ENCODE data around the gene FGFR2. TPM values are rescaled to one million over a fixed set of nuclear protein-coding genes. Genes with fewer than 3 reads are reported as not detected.
"Not testable (repeated sequence)": the region's sequence is repeated elsewhere in the genome, so short reads cannot be mapped to it uniquely, and the experiment has no call there.

Gene FGFR2
- total RNA-seq, 1 donor from 2014 or later = 0.30 TPM

DNA sequence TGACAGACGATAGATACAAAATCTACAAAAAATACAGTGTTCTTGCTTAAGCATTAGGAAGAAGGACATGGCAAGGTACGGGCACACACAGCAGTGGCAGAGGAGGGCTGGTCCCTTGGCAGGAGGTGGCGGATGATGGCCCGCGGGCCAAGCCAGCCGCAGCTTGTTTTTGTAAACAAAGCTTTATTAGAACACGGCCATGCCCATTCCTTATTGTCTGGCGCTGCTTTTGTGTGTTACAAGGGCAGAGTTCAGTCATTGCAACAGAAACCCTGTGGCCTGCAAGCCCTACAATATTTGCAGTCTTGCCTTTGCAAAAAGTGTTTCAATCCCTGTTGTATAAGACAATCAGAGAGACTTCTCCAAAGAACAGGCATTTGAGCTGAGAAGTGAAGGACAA is 30.7 kb downstream of the FGFR2 start:
- ATAC-seq (ENCODE audit: poor library complexity) (no peak), DNase-seq (no peak)
- intact Hi-C loops (cut with DNase I) = no loop called here

DNA sequence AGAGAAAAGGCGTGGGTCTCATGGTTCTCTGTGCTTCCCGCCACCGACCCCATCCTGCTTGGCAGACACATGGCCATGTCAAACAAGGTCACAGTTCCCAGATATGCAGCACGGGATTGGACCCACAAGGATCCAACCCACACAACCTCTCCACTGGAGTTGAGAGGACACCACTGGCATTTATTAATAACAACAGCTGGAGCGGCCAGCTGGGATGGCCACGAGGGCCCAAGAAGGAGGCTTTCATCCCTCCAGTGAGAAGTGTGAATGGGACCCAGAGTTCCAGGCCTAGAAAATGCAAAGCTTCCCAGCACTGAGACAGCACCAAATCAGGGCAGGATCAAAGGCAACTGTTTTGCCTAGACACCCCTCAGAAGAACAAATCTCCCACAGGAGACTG is 31.5 kb downstream of the FGFR2 start:
- no peak for ATAC-seq (ENCODE audit: poor library complexity)
- intact Hi-C loops (cut with DNase I) = no loop called here
- no peak for DNase-seq

DNA sequence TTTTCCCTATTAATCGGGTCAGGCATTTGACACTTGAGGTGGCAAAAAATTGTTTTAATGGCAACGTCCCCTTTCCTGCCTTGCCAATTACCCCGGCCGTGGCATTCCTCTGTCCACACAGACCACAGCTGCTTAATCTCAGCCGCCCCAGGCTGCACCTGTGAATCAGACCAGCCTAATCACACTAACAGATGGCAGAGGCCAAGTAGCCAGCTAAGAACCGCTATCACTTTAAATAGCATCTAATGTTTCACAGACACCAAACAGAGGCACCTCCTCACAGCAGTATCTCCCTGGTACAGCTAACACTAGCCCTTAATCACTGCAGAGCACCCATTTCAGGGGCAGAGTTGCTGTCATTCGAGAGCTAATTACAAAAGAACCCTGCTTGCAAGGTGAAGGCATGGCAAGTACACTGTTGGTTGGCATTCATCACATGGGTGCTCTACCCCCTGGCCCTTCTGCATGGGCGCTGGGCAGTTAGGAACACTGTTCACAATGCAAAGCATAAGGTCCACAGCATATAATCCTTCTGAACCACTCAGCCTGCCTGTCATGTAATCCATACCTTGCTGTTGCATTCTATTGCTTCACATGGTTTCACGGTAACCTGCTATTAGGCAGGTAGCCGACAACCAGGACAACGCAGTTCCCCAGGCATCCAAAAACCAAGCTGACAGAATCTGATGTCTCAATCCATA is 38.8 kb downstream of the FGFR2 start:
- intact Hi-C loops (cut with DNase I) = no loop called here
- no peak for ATAC-seq (ENCODE audit: poor library complexity)
- no peak for DNase-seq

DNA sequence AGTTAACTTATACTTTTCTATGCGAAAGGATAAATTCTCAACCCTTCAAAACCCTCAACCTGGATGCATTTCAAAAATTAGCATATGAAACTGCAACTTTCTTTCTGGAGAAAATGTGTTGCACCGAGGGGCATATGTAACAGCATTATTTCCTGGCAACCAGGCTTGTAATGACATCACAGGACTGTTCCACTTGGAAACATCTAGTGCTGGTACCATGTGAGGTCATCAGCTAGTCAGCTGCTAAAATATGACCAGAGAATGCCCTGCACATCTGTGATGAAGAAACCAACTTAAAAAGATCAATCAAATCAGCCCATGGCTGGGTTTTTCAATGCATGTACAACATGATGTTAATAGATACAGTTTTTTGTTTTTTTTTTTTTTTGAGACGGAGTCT is 40.0 kb downstream of the FGFR2 start:
- DNase-seq (no peak), ATAC-seq (ENCODE audit: poor library complexity) (no peak)
- intact Hi-C loops (cut with DNase I) = no loop called here

DNA sequence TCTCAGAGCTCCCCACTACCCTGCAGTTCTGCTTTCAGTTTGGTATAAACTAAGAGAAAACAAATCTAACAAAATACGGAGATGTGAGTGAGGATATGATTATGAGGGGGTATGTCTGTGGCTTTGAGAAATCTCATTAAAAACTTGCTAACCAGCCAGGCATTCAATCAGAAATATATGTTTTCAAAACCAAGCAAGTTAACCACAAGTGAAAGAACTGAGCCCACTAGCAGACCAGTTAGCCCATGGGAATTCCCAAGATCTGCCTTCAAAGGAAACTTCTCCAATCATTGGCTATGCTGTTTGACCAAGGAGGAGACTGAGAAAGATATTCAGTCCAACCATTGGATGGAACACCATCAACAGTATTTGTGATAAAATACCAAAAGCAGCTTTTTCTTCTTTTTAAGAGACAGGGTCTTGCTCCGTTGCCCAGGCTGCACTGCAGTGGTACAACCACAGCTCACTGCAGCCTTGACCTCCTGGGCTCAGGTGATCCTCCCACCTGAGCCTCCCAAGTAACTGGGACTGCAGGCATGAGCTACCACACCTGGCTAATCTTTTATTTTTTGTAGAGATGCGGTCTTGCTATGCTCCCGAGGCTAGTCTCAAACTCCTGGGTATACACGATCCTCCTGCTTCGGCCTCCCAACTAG is 41.2 kb downstream of the FGFR2 start:
- no peak for ATAC-seq (ENCODE audit: poor library complexity)
- DNase-seq = no peak
- intact Hi-C loops (cut with DNase I) = no loop called here

DNA sequence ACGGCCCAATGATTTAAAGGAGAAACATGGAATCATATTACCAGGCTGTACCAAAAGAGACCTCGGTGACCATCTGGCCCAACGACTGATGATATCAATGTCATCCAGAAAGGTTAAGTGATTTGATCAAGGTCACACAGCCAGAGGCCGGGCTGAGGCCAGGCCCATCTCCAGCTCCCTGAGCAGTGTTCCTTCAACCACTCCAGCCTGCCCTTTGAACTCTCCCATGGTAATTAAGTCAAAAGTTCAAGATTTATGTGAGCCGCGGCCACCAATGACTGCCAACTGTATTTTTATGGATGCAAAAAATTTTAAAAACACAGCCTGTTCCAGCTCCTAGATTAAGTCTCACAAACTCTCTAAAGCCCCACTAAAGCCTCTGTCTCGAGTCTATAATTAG is 41.8 kb downstream of the FGFR2 start:
- intact Hi-C loops (cut with DNase I) = no loop called here

DNA sequence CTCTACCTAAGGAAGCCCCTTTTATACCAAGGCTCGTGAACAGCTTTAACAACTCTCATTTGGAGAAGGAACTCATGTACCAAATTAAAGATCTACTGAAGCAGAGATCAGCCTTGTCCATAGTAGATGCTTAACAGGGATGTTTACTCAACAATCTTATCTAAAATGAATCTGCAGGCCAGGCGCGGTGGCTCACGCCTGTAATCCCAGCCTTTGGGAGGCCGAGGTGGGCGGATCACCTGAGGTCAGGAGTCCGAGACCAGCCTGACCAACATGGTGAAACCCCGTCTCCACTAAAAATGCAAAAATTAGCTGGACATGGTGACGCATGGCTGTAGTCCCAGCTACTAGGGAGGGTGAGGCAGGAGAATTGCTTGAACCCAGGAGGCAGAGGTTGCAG is 43.3 kb downstream of the FGFR2 start:
- DNase-seq; ATAC-seq (ENCODE audit: poor library complexity); intact Hi-C loops (cut with DNase I): not testable (repeated sequence)

More for the DNA sequence above, 41.8 kb downstream of the FGFR2 start:
- ATAC-seq (ENCODE audit: poor library complexity) (no peak), DNase-seq (no peak)

DNA sequence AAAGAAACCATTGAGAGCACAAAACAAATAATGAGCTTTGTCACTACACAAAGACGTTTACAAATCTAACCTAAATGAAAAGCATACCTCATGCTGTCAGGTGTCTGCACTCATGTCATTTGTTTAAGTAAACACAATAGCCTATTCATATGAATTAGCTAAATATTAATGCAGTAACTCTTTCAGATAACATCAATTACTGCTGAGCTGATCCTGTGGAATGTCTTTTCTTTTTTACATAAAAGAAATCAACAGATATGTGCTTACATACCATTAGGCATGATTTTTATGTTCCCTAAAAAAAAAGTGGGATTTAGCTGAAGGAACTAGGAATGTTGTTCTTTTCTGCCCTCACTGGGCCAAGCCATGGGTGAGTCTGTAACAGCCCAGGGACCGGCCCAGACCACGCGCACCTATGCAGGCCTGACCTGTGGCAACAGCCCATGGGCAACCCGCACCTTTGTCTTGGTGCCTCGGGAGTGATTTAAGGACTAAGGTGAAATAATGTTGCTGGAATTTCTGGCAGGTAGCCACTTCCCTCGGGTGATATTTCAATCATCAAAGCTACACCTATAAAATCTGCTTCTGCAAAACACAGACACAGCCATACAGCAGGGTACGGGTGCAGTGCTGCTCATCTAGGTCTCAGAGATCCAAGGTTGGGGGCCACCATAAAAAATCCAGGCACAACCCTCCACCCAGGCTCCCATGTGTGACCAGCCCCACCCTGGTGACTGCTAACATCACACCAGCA is 44.6 kb downstream of the FGFR2 start:
- intact Hi-C loops (cut with DNase I) = no loop called here
- DNase-seq (no peak), ATAC-seq (ENCODE audit: poor library complexity) (no peak)

DNA sequence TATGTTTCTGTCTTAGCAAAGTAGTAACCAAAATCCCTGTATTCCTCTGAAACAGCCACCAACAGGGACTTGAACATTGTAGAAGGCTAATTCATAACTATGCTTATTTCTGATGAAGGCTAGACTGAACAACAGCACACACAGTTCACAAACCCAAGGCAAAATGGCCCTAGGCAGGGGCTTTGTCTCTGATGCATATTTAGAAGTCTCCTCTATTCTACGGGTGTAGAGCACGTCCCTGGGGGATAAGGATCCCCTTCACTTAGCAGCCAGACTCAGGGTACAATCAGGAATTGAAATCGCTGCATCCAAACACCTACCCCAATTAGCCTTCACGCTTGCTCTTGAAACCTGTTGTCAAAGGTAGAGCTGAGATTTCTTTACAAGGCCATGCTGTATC is 45.5 kb downstream of the FGFR2 start:
- intact Hi-C loops (cut with DNase I) = no loop called here
- no peak for ATAC-seq (ENCODE audit: poor library complexity)
- no peak for DNase-seq

DNA sequence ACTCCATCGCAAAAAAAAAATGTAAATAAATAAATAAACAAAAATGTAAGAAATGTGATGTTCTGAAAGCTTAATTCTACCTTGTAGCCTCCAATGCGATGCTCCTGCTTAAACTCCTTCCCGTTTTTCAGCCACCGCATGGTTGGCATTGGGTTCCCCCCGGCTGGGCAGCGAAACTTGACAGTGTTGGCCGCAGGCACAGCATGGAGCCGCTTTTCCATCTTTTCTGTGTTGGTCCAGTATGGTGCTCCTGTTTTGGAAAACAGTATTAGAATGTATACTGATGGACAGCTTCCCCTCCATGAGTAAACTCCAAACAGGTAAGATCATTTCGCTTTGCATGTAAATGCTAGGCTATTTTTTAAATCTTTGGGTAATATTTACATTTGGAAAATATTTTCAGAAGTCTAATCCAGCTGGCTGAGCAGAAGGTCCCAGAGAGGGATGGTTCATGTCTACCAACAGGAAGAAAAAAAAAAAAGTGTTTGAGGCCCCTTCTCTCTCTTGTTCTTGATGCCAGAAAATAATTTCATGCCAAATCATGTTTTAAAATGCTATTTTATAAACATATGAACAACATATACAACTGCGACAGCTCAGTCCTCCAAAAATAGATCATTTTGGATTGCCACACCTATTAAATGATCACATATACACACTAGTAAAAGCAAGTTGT is 46.9 kb downstream of the FGFR2 start:
- no peak for DNase-seq
- intact Hi-C loops (cut with DNase I) = no loop called here
- ATAC-seq (ENCODE audit: poor library complexity) = no peak

DNA sequence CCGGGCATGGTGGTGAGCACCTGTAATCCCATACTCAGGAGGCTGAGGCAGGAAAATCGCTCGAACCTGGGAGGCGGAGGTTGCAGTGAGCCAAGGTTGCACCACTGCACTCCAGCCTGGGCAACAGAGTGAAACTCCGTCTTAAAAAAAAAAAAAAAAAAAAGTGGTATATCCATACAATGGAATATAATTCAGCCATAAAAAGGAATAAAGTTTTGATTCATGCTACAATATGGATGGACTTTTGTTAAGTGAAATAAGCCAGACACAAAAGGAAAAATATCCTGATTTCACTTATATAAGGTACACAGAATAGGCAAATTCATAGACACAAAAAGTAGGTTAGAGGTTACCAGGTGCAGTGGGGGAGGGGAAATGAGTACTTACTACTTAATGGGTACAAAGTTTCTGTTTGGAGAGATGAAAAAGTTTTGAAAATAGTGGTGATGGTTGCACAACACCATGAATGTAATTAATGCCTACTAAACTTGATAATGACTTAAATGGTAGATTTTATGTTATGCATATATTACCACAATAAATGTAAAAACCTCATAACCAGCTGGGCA is 53.9 kb downstream of the FGFR2 start:
- DNase-seq (no peak), ATAC-seq (ENCODE audit: poor library complexity) (no peak)
- intact Hi-C loops (cut with DNase I) = no loop called here

DNA sequence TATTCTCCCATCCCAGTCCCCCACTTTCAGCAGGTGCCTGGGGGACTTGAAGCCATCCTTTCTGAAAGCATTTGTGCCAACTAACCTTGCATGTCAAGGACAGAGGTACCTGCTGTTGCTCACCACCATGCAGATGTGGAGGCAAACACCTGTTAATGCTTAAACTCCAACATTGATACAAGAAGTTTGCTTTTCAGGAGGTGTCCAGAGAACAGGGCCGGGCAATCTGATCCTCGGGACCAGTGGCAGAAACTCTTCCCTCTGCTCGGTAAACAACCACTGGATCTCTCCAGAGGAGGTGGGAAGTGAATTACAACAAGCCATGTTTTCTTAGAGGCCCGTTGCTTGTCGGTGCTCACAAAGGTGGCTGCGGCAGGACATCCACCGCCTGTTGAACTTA is 54.7 kb downstream of the FGFR2 start:
- DNase-seq (no peak), ATAC-seq (ENCODE audit: poor library complexity) (no peak)
- intact Hi-C loops (cut with DNase I) = no loop called here

DNA sequence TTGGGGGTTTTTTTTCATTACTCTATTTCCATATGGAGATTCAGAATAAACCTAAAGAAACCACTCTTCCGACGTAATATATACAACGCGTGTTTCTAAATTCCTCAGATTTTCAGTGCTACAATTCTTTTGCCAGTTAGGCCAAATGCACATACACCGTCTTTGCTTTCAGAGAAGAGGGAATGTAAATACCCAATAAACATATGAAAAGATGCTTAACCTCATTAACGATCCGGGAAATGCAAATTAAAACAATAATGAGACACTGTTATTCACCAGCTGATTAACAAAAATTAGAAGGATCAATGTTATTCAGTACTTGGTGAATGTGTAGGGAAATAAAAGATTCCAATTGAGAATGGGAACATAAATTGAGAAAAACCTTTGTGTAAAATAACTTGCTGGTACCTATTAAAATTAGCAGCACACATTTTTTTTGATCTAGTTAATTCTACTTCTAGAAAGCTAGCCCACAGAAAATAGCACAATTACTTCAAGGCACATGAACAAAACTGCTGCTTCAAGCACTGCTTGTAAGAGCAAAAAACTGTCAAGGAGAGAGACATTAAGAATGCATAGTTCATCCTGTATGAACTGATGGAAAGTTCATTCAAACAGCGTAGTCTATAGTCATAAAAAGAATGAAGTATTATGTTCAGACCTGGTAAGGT is 56.7 kb downstream of the FGFR2 start:
- DNase-seq = no peak
- no peak for ATAC-seq (ENCODE audit: poor library complexity)
- intact Hi-C loops (cut with DNase I) = no loop called here

DNA sequence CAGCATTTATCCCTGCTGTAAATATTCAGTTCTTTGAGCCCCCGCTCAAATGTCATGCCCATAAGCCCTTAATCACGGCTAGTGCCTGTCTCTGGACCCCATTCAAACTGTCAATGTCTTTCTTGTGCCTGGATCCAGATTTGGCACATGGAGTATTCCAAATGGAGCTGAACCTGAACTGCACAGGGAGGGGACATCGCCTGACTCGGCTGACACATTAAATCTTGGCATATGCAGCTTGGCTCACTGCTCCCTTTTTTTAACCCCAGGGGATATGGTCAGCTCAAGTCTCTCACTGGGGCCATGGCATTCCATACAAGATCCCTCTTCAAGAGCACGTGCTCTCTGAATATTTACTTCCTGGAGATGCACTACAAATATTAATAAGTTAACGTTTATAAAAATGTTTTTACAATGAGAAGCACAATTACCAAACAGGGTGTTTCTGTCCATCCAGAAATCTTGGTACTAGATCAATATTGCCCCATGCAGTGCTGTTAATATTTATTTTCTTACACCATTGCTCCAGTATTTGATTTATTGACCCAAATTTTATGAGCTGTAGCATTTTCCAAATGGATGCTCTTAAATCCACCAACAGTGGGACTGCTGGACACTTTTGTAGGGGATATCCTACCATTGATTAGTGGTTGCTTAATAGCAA is 57.4 kb downstream of the FGFR2 start:
- DNase-seq = no peak
- intact Hi-C loops (cut with DNase I) = no loop called here
- ATAC-seq (ENCODE audit: poor library complexity) = no peak

DNA sequence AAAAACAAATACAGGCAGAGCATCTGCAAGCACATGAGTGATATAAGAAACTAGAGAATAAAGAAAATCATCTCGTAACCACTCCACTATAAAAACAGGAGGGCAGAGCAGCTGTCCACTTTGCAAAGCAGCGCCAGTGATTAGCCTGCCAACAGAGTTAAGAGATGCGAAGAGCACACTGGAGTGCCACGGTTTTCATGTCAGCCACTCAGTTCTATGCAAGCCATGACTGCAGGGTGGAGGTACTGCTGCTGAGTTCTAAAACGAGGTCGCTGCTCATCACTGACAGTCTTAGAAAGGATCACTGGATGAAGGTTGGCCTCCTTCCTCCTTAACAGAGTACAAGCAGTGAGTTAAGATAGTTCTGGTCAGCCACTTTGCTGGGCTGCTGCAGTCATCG is 58.5 kb downstream of the FGFR2 start:
- no peak for DNase-seq
- intact Hi-C loops (cut with DNase I) = no loop called here
- ATAC-seq (ENCODE audit: poor library complexity) = no peak

DNA sequence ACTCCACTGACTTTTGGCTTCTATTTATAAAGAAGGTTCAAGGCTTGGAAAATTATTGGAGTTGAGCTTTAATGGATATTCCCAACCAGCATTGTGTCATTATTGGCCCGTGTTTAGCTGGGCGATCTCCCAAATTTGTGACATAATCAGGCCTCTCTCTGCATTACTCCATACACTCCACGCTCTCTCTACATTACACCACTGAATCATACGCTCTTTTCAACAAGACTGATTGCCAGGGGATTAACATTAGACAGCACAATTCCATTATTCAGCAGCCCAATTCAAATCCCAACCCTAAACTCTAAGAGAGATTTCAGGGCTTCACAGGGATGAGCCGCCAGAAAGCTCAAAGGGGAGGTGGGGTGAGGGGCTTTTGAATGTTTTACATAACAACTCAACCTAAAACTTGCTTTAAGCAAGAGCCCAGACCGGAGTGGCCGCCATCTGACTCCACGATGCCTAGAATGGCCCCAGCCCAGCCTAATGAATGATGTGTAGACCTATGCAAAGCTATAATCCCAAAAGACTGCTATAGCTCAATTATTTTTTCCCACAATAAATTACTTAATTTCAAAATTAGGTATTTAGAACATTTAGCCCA is 61.8 kb downstream of the FGFR2 start:
- ATAC-seq (ENCODE audit: poor library complexity) = peak; percentile 53
- intact Hi-C loops (cut with DNase I) = no loop called here
- peak; percentile 52 for DNase-seq

DNA sequence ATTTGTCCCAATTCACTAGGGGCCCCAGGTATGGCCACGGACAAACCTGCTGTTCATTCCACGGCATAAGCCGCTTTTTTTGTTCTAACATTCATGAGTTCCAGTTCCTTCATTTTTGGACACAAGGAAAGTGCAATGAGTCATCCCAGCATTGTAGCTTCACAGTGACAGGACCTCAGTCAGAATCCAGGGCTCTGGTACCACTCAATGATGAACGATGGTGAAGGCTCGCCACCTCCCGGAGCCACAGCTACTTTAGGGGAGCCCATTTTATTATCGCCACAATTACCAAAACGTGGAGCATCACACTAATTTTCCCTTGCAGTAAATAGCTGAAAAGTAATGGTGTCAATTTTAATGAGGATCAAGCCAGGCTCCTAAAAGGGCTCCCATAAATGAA is 62.9 kb downstream of the FGFR2 start:
- ATAC-seq (ENCODE audit: poor library complexity) (no peak), DNase-seq (no peak)
- intact Hi-C loops (cut with DNase I) = no loop called here

Data from Right ventricle myocardium superior (tissue), 1 donor.